Astrocyte of the spinal cord (primary cell): ENCODE data around the gene FAM237A.

Experiments used
- DNase-seq: peaks from one replicate; pipeline ENCODE4 v3.0.0; 2011; ENCODE audit warnings: low read depth, low spot score
- H3K4me3 ChIP-seq: 2 replicates; pipeline ENCODE4 v1.5.1; 2011; ENCODE audit warnings: low read depth, mild to moderate bottlenecking, low read length, moderate library complexity
- CTCF ChIP-seq: IDR thresholded peaks from 2 replicates; pipeline ENCODE4 v1.5.1; 2012; ENCODE audit warnings: low read depth, mild to moderate bottlenecking, low read length, inconsistent platforms
- in situ Hi-C: cut with HindIII; loops from 2 replicates; pipeline ENCODE4 v1.10.0; 2017; ENCODE audit warnings: low sequenced_read_pairs

FAM237A gene

GRCh38 chr2:206642075-206643025, at the start of gene FAM237A:
Gene FAM237A (plus strand): TSS chr2:206642487. CDS start chr2:206644237, 1,750 bp downstream.
- TF ChIP-seq CTCF, result no peak
- H3K4me3 ChIP-seq, result no peak within 1 kb of the TSS
- peak; percentile 72 for DNase-seq
- in situ Hi-C loops, result no loop called here

- no peak for DNase-seq
- TF ChIP-seq CTCF, result no peak
- H3K4me3 ChIP-seq, result no peak overlapping the region
- in situ Hi-C loops, result no loop called here
Observed at GRCh38 chr2:206597717-206598218, 44.5 kb upstream of the FAM237A start.

GRCh38 chr2:206603243-206603642, 39.0 kb upstream of the FAM237A start:
- no peak for TF ChIP-seq CTCF
- no peak overlapping the region for H3K4me3 ChIP-seq
- in situ Hi-C loops, result no loop called here
- no peak for DNase-seq

GRCh38 chr2:206610451-206610850, 31.8 kb upstream of the FAM237A start:
- DNase-seq, result no peak
- in situ Hi-C loops, result no loop called here
- no peak overlapping the region for H3K4me3 ChIP-seq
- TF ChIP-seq CTCF, result no peak

- H3K4me3 ChIP-seq, result no peak overlapping the region
- TF ChIP-seq CTCF, result no peak
- DNase-seq, result no peak
- in situ Hi-C loops, result no loop called here
Observed at GRCh38 chr2:206611191-206611590, 31.1 kb upstream of the FAM237A start.

- TF ChIP-seq CTCF, result no peak
- no peak overlapping the region for H3K4me3 ChIP-seq
- in situ Hi-C loops, result no loop called here
- DNase-seq, result no peak
Observed at GRCh38 chr2:206611736-206612135, 30.6 kb upstream of the FAM237A start.
